Measurements from ENCODE around the gene SMYD3.
"Not testable (repeated sequence)": the region's sequence is repeated elsewhere in the genome, so short reads cannot be mapped to it uniquely, and the experiment has no call there.

The SMYD3 gene

DNA sequence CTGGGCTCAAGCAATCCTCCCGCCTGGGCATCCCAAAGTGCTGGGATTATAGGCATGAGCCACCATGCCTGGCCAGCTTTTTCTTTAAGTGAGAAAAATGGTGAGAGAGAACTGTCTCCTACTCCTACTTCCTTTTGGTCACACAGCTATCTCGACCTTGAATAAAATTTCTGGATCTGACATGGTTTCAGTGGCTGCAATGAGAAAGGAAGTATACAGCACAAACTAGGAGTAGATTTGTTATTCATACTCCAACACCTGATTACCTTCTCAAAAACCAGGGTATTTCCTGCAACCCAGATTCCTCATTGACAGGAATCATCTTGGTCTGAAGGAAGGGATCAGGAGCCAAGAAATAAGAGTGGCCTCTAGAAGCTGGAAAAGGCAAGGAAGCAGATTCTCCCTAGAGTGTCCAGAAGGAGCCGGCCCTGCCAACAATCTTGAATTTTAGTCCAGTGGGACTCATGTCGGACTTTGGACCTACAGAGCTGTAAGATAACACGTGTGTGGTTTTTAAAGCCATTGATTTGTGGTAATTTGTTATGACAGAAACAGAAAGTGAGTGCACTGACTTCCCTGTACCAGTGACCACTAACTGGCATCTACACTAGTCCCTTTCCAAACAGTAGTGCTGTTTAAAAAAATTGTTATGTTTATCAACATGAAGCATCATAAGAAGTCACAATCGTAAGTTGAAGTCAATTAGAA is 516.6 kb downstream of the SMYD3 start:
- no peak for DNase-seq (ENCODE audit: low read depth in 2 of 2)

DNA sequence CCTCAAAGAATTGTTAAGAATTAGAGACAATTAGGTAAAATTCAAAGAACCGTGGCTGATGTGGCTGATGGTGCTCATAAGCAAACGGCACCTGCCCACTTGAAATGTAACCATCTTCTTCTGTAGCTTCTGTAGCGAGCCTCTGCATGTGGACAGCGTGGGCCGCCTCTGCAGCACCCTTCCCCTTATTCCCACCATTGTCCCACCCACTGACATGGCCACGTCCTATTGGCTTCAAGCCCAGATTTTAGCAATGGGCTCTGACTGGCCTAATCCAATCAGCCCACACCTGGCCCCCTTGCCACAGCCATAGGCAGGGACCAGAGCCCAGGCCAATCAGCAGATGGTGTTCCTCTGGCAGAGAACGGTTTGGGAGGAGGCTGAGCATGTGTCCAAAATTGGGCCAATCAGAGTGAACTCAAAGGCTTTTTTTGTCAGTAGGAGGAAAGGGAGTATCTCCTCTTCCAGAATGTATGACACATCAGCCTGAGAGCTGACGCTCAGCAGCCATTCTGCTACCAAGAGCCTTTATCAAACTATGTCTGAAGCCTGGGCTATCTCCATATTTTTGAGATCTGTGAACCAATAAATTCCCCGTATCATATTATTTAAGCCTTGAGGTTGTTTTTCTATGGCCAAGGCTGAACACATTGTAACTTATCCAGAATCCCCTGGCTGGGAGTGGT is 518.5 kb downstream of the SMYD3 start:
- DNase-seq (ENCODE audit: low read depth in 2 of 2) = no peak

DNA sequence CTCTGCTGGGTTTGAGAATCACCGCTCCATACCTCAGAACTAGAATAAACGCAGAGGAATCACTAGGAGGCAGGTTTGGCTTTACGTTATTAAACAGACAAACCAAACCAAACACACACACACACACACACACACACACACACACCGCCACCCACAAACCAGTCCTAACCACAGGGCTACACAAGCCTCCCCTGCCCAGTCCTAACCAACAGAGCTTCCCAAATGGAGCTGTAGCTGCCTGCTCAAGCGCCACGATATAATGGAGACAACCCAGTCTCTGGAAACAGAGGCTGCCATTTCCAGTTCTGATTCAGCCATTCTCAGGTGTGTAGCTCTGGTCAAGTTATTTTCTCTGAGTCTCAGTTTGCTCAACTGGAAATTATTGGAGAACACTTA is 519.1 kb downstream of the SMYD3 start:
- DNase-seq (ENCODE audit: low read depth in 2 of 2) = no peak

DNA sequence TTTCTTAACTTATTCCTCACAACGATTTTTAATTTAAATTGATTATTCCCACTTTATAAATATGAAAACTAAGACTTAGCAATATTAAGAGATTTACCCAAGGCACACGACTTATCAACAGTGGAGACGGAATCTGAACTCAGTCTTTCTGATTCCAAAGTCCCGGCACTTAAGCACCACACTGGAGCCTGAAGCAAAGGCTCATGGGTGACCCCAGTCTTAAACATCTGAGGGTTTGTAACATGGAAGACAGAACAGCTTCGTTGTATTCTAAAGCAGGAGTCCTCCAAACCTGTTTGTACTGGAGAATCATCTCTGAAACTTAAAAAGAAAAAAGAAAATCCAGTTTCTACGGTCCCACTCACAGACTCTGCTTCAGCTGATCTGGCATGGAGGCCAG is 519.5 kb downstream of the SMYD3 start:
- DNase-seq (ENCODE audit: low read depth in 2 of 2) = no peak

DNA sequence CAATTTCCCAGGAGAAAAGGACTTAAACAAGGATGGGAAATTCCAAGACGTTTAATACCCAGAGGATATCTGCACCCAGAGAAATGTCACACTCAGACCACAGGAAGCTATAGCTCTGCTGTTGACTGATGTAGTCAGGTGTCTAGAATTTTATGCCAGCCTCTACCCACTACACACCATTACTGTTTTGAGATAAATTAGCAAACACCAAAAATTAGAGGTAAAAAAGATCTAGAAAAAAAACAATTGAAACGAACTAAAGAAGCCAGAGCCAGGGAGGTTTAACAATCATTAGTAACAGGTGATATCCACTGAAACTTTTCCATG is 519.9 kb downstream of the SMYD3 start:
- DNase-seq (ENCODE audit: low read depth in 2 of 2) = no peak

DNA sequence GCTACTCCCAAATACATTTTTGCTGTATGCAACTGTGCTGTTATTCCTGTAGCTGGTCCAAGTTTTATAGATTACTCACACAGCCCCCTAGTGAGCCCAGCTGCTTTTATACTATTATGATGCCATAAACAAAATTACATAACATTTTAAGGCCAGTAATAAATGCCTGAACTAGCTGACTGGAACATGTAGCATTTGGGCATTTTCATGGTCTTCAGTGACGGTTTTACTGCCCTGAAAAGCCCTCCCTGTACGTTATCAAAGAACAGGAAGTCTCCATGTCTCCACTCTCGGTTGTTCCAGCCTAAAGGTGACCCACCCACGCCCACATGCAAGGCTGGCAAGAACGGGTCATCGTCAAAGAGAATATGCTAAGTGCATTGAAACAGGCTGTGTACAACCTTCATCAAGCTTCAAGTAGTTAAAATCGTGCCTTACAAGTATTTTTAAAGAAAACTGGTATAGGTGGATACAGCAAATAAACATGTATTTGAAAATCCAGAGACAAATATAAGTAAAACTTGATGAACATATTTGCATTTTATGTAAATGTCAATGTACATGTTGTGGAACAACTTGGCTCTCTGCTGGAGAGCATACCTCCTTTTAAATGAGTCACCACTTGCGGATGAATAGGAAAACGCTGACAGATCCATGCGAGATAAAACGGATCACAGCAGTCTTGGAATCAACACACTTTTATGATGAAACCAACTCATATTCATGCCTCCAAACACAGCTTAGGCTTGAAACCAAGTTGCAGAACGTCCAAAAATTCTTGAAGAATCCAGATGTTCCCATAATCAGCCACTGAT is 520.5 kb downstream of the SMYD3 start:
- peak; percentile 80 to 83 for DNase-seq (ENCODE audit: low read depth in 2 of 2)

DNA sequence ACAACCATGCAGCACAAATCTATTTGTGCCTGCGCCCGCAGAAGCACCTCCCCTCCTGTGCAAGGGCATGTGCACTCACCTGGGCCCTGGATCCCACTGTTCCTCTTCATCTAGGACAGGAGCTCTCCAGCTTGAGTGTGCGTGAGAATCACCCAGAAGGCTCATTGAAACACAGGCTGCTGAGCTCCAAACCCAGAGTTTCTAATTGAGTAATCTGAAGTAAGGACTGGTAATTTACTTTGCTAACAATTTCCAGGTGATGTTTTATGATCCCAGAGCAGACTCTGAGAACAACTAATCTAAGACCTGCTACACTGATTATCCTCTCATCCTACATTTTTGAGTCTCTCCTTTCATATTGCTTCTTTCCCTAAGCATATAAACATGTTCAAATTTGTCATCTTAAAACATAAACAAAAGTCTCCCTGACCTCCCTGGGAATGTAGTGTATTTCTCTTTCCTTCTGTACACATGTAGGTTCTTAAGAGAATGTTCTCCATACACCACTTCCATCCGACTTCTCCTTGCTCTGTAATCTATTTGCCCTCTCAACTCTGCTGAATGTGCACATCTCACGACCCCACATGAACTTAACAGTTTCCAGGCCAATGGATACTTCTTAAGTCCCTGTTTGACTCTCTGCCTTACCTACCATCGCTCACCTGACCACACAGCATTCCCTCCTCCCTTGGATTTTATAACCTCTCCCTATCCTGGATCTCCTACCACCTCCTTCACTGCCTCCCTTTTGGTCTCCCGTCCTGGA is 522.5 kb downstream of the SMYD3 start:
- DNase-seq (ENCODE audit: low read depth in 2 of 2) = no peak

DNA sequence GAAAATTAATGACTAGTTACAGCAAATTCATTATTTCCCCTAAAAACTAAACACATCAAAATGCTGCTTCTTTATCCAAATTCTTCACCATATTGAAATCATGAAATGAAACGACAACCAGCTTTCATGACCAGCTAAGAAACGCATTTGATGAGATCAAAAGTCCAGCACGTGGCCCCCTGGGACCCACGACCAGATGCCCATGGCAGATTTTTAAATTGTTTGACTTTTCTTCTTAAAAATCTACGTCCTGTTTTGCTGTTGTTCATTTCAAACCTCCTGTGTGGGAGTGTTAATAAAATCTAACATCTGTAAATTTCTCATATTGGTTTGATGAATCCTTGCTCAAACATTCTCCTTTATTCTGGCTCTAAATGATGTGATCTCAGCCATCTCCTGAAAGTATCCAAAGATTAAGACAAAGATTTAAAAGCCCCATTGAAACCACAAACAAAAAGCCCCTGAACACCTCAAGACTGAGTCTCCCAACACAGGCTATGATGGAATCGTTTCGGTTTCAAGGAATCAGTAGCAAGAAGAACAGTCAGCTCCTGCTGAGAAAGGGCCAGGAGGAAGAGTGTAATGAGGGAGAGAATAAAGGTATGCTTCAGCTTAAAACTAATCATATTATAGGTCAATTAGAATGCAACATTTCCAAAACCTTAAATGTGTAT is 523.6 kb downstream of the SMYD3 start:
- no peak for DNase-seq (ENCODE audit: low read depth in 2 of 2)

DNA sequence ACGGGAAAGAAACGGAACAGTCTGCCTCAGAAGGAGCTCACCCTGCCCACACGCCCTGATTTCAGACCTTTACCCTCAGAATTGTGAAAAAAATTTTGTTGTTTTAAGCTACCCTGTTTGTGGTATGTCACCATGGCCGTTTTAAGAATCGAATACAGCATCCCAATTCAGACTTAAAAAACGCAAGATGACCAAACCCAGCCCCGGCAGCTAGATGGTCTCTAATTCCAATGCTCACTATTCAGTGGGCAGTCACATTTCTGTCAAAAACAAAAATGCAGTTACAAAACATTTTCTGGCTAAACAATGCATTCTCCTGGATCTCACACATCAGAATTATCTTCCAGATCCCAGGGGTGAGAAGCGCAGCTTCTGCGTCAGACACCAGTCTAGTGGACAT is 527.5 kb downstream of the SMYD3 start:
- DNase-seq (ENCODE audit: low read depth in 2 of 2) = no peak

DNA sequence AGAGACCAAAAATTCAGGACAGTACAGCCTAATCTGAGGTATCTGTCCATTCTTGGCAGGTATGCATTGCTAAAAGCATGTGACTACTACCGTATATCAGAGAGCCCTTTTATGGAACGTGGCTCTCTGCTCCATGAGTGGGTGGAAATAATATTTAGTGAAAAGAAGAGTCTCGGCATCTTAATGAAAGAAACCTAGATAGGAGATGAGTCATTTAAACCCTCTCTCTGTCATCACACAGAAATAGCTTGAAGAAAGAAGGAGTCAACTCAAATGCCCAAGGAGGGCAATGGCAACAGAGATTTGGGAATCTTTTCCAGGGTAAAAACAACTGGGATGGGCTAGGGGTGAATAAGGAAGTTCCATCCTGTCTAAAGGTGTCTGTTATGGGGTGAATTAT is 528.2 kb downstream of the SMYD3 start:
- no peak for DNase-seq (ENCODE audit: low read depth in 2 of 2)

DNA sequence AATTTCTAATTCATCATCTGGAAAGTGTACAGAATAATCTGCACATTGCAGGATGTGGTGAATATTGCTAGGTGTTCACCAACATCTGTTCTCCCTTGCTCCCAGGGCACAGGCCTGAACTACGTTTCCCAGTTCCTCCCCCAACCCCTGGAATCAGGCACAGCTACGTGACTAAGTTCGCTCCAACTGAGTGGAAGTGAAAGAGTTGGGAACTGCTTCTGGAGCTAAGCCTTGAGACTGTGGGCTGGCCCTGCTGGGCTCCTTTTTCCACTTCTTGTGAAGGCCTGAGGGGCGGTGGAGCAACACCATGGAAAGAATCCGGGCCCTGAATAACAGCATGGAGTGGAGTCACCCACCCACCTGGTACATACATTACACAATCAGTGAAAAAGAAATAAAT is 534.6 kb downstream of the SMYD3 start:
- no peak for DNase-seq (ENCODE audit: low read depth in 2 of 2)

DNA sequence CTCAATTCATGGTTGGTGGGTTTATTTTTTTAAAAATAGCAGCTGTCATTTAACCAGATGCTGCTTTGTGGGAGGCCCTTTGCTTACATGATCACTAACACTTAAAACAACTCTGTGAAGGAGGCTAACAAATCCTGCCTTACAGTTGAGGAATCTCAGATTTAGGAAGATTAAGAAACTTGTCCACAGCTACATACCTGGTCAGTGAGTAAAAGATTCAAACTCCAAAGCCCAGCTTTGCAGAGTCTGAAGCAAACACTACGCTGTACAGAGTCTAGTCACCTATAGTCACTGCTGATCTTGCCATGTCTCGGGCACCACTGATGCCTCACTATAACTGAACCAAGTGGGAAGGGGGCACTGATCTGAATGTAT is 535.4 kb downstream of the SMYD3 start:
- peak in 1 of 2 experiments; percentile 29 for DNase-seq (ENCODE audit: low read depth in 2 of 2)

DNA sequence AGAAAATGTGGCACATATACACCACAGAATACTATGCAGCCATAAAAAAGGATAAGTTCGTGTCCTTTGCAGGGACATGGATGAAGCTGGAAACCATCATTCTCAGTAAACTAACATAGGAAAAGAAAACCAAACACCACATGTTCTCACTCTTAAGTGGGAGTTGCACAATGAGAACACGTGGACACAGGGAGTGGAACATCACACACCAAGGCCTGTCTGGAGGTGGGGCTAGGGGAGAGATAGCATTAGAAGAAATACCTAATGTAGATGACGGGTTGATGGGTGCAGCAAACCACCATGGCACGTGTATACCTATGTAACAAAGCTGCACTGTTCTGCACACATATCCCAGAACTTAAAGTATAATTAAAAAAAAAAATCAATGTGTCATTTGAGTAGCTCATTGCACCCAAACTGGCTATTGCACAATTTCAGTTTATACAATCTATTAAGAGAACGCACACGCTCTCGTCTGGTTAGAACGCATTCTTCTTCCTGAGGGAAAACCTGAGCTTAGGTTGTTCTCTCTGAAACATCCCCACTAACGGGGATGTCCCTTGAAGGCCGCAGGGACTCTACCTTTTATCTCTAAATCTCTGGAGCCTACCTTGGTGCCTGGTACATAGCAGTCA is 535.9 kb downstream of the SMYD3 start:
- not testable (repeated sequence) for DNase-seq (ENCODE audit: low read depth in 2 of 2)

DNA sequence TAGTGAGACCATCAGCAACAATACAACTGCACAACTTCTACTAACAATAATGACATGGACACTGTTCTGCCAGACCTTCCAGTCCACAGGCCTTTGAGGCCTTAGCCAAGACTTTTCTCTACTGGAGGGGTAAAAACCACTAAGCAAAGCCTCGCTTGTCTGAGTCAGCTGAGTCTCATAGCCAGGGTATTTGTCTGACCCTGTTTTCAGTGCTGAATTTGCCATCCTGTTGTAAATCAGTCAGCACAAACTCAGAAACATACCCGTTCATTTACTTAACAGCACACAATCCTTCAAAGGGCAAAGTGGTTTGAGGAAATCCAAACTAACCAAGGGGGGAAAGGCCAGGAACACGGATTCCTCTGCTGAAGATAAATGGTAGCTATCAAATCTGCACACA is 537.8 kb downstream of the SMYD3 start:
- peak; percentile 97 for DNase-seq (ENCODE audit: low read depth in 2 of 2)

DNA sequence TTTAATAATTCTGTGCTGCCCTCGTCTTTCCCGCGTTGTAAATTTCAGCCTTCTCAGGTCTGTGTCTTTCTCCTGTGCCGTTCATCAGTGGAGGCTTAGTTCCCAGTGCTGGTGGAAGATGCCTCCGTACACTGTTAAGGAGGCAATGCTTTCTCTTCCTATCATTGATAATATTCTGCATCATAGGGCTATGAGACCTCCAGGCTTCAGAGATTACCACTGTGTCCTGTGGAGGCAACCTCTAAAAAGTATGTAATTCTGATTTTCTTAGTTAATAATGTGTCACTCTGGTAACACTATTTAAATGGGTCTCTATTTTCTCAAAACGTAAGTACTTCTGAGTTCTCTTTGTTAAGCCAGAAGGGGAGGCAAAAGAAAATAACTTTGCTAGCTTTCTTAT is 538.3 kb downstream of the SMYD3 start:
- no peak for DNase-seq (ENCODE audit: low read depth in 2 of 2)

DNA sequence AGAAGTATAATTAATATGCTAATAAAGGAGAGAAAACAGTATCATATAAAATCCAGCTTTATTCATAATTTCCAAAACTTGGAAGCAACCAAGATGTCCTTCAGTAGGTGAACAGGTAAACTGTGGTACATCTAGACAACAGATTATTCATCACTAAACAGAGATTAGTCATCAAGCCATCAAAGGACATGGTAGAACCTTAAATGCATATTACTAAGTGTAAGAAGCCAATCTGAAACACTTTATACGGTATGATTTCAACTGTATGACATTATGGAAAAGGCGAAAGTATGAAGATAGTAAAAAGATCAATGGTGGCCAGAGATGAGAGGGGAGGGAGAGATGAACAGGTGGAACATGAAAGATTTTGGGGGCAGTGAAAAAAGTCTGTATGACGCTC is 541.7 kb downstream of the SMYD3 start:
- no peak for DNase-seq (ENCODE audit: low read depth in 2 of 2)

DNA sequence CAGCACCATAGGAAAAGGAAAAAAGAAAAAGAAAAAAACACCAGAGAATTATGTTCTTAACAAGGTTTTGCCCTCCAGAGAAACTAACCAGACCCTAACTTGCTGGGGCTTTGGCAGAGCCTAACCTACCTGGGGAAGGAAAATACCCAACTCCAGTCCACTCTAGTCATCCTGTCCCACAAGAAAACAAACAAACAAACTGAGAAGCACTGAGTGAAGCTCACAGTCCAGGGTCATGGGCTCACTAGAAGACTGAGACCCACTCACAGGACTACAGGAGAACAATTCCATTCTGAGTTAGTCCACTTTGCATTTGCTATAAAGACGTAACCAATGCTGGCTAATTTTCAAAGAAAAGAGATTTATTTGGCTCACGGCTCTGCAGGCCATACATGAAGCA is 543.4 kb downstream of the SMYD3 start:
- DNase-seq (ENCODE audit: low read depth in 2 of 2) = no peak

DNA sequence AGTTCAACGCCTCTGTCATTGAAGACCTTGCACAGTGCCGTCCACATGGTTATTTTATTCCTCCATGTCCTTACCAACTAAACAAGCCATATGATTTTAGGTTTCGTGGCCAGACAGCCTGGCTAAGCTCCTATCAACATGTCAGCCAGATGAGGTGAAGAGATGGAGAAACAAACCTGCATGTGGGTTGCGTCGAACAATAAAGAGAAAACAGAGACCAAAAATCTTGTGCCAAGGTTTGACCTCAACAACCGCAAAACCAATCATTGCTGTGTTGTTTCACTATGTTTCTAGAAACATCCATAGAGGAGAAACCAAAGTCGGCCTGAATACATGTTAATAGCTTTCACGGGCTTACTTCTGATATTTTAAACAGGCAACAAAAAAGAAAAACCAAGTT is 544.6 kb downstream of the SMYD3 start:
- no peak for DNase-seq (ENCODE audit: low read depth in 2 of 2)

DNA sequence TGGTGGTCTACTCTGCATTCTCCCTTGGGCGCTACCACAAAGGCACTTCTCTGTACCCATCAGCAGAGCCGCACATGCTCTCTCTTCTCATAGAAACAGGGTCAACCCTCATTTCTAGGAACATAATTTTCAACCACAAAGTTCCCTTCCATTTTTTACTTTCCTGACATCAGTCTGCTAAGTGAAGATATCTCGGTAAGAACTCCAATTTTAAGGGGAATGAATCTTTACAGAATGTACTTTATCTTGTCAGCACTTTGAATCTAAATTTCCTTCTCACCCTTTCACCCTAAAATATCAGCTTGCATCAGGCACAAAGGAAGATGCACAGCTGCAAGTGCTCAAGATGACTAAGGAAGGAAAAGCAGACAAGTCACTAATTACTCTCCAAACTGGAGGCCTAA is 545.9 kb downstream of the SMYD3 start:
- peak; percentile 55 to 61 for DNase-seq (ENCODE audit: low read depth in 2 of 2)

DNA sequence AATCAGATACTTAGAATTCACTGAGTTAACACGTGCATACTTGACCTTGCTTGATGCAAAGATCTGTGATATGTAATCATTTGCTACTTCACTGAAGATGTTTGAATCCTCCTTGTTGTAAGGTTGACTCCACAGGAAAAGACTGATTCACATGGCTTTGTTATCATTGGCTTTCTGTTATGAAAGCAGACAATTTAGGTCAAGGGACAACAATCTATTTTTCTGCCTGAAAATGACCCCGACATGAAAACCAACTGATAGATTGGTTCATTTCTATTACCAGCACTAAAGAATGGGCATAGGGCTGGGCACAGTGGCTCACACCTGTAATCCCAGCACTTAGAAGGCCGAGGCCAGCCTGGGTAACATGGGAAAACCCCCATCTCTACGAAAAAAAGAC is 546.9 kb downstream of the SMYD3 start:
- no peak for DNase-seq (ENCODE audit: low read depth in 2 of 2)

DNA sequence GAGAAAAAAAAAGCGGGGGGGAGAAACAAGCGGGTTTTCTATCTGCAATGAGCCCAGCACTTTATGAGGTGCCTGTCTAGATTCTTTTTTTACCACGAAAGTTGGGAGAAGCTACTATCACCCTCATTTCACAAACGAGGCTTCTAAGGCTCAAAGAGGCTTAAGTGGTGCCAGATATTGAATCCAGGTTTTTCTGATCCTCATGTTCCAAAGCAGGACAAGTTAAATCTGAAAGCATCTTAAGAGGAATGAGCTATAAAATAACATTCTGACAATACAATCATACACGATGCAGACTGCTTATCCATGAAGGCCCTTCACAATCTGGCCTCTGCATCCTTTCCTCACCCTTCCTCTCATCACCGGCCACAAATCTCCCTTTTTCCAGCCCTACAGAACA is 549.1 kb downstream of the SMYD3 start:
- DNase-seq (ENCODE audit: low read depth in 2 of 2) = no peak
